ENCODE results near the gene MOGAT3. TPM values are rescaled to one million over a fixed set of nuclear protein-coding genes. Genes with fewer than 3 reads are reported as not detected.

MOGAT3 gene, protein sequence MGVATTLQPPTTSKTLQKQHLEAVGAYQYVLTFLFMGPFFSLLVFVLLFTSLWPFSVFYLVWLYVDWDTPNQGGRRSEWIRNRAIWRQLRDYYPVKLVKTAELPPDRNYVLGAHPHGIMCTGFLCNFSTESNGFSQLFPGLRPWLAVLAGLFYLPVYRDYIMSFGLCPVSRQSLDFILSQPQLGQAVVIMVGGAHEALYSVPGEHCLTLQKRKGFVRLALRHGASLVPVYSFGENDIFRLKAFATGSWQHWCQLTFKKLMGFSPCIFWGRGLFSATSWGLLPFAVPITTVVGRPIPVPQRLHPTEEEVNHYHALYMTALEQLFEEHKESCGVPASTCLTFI
- 1 to 10 TPM in 2 of 5 donors, not detected in 3; 1.7 to 2.3 TPM for total RNA-seq
- polyA plus RNA-seq = not detected
- long read RNA-seq, donor 1 = 0 reads
- long read RNA-seq, donor 2, partial matches to known transcripts = 0 of 2 reads
- long read RNA-seq, donor 2, other reads (novel, unspliced or antisense) = 0 of 2 reads
- long read RNA-seq, donor 3 = 0 reads
- long read RNA-seq, donor 4 = 0 reads
- long read RNA-seq, donor 5 = 0 reads
- long read RNA-seq, donor 6 = 0 reads
- long read RNA-seq, donor 7 = 0 reads
- long read RNA-seq, donor 8 = 0 reads
- long read RNA-seq, donor 9 = 0 reads
- long read RNA-seq, donor 10 = 0 reads

DNA sequence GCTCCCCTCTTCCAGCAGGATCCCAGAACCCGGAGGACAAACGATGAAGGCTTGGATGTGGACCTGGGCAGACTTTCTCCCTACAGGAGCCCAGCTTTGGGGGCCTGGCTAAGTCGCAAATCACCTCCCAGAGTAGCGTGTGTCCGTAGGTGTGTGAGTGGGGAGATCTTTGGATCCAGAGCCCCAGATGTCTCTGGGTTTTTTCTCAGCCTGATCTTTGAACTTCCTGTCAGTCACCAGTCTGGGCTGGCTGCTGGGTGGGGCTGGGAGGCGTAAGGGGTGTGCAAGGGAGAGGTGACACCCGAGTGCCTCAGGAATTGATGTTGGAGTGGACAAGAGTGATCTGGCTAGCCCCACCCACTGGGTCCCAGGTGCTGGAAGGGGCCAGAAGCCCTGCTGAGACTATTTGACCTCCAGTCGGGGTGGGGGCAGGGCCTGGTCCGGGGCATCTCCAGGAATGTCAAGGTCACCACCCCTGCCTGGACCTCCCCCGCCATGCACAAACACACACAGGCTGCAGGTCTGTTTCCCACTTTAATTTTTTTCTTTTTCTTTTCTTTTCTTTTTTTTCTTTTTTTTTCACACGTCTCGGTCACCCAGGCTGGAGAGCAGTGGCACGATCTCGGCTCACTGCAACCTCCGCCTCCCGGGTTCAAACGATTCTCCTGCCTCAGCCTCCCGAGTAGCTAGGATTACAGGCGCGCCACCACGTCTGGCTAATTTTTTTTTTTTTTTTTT is at the start of gene MOGAT3:
TSS of gene MOGAT3 (minus strand) at position 175 of the 738 bp plus-strand sequence. CDS start 182 bp downstream, outside the sequence.
- peak in 1 of 2 donors; percentile 64 for DNase-seq
- peaks cover 0 to 79% (median 28%) of the 10 kb centered on the region in 3 donors for H3K27me3 ChIP-seq
- peaks cover 0 to 4% (median 3%) of the 10 kb centered on the region in 4 donors for H3K36me3 ChIP-seq
- H3K4me1 ChIP-seq = peaks cover 11 to 18% (median 16%) of the 10 kb centered on the region in 4 donors
- TF ChIP-seq POLR2AphosphoS5 (IDR thresholded peaks at IDR 0.05) = no peak
- no peak for TF ChIP-seq POLR2A (IDR thresholded peaks at IDR 0.05)
- no peak for TF ChIP-seq CTCF (IDR thresholded peaks at IDR 0.05)
- no peak for TF ChIP-seq EP300 (IDR thresholded peaks at IDR 0.05)
- intact Hi-C loops (cut with DNase I; ENCODE audit: low total_unique reads) = no loop called here
- H3K9me3 ChIP-seq = no peaks in the 10 kb centered on the region
- peak within 1 kb of the TSS; percentile 12 to 47 (median 32) for H3K4me3 ChIP-seq
- no peak within 1 kb of the TSS for H3K27ac ChIP-seq
- whole genome bisulfite sequencing, 5 donors = 20 to 34% (median 27%) methylated on average over 21 of the region's 21 CpGs

DNA sequence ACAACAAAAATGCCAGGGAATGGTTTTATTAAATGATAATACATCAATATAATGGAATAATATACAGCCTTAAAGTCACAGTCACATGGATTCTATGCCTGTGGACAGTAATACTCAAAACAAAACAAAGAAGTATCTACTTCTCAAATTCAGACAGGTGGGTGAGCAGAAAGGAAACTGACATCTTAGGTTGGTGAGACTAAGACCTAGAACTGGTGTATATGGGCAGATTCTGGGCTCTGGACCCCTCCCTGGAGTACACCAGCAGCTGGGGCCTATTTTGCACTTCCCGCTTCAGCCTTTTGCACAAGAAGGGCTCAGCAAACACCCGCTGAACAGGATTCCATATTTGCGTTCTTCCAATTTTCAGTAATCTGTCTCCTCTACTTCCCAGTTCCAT is 49.5 kb upstream of the MOGAT3 start:
- peak overlapping the region in 1 of 4 donors; percentile 86 for H3K4me3 ChIP-seq
- no peak for DNase-seq
- WGBS, 5 donors = 88 to 97% (median 93%) methylated on average over 3 of the region's 3 CpGs
- TF ChIP-seq POLR2A (IDR thresholded peaks at IDR 0.05) (no peak), EP300 (IDR thresholded peaks at IDR 0.05) (no peak), POLR2AphosphoS5 (IDR thresholded peaks at IDR 0.05) (no peak), CTCF (IDR thresholded peaks at IDR 0.05) (no peak)
- H3K4me1 ChIP-seq = peaks cover 10 to 53% (median 41%) of the 10 kb centered on the region in 4 donors
- peaks cover 0 to 5% (median 0%) of the 10 kb centered on the region in 3 donors for H3K27me3 ChIP-seq
- peaks cover 4 to 29% (median 26%) of the 10 kb centered on the region in 4 donors for H3K36me3 ChIP-seq
- H3K27ac ChIP-seq = no peak overlapping the region
- intact Hi-C loops (cut with DNase I; ENCODE audit: low total_unique reads) = no loop called here
- H3K9me3 ChIP-seq = no peaks in the 10 kb centered on the region

DNA sequence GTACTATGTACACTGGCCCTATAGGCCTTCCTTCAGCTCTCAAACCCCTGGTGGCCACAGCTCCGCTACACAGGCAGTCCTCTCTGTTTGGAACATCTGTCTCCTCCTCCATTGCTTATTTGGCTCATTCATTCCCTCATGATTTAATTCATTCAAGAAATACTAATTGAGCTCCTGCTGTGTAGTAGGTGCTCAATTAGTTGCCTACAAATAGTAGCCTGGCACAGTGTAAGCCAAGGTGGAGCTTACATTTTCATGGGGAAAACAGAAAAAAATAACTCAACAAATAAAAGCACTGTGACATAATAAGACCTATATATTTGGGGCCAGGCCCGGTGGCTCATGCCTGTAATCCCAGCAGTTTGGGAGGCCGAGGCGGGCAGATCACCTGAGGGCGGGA is 47.4 kb upstream of the MOGAT3 start:
- H3K36me3 ChIP-seq = peaks cover 4 to 29% (median 26%) of the 10 kb centered on the region in 4 donors
- no peak overlapping the region for H3K4me3 ChIP-seq
- peaks cover 21 to 66% (median 54%) of the 10 kb centered on the region in 4 donors for H3K4me1 ChIP-seq
- intact Hi-C loops (cut with DNase I; ENCODE audit: low total_unique reads) = no loop called here
- H3K27me3 ChIP-seq = no peaks in the 10 kb centered on the region
- WGBS, 5 donors = 91 to 100% (median 96%) methylated on average over 5 of the region's 5 CpGs
- TF ChIP-seq CTCF (IDR thresholded peaks at IDR 0.05) (no peak), EP300 (IDR thresholded peaks at IDR 0.05) (no peak), POLR2AphosphoS5 (IDR thresholded peaks at IDR 0.05) (no peak), POLR2A (IDR thresholded peaks at IDR 0.05) (no peak)
- no peak for DNase-seq
- H3K27ac ChIP-seq = no peak overlapping the region
- H3K9me3 ChIP-seq = no peaks in the 10 kb centered on the region

- WGBS, 5 donors = 23 to 43% (median 30%) methylated on average over 22 to 32 of the region's 32 CpGs
- DNase-seq = no peak
- TF ChIP-seq CTCF (IDR thresholded peaks at IDR 0.05) (no peak), POLR2AphosphoS5 (IDR thresholded peaks at IDR 0.05) (peak in 1 of 3 donors; percentile 36)
- Histone ChIP-seq H3K4me3 (peak overlapping the region; percentile 74 to 94 (median 81)), H3K27ac (peak overlapping the region; percentile 87 to 97 (median 95)), H3K36me3 (peaks cover 9 to 44% (median 36%) of the 10 kb centered on the region in 4 donors), H3K27me3 (no peaks in the 10 kb centered on the region), H3K9me3 (no peaks in the 10 kb centered on the region), H3K4me1 (peaks cover 17 to 70% (median 54%) of the 10 kb centered on the region in 4 donors)
- intact Hi-C loops (cut with DNase I; ENCODE audit: low total_unique reads) = no loop called here
Observed at GRCh38 chr7:101245147-101245668, 44.4 kb upstream of the MOGAT3 start.

All from stomach (tissue), 19 donors.